IPS-NIHi7 (cell line): ENCODE measurements around the gene RAB3C.

ENCODE experiments used
- DNase-seq: peaks from one replicate; pipeline ENCODE4 v3.0.0; 2012; ENCODE audit warnings: mixed read lengths; ENCODE audit errors: extremely low spot score

RAB3C gene

GRCh38 chr5:58827463-58827862 lies 244.6 kb downstream of the RAB3C start:
- no peak for DNase-seq

DNA sequence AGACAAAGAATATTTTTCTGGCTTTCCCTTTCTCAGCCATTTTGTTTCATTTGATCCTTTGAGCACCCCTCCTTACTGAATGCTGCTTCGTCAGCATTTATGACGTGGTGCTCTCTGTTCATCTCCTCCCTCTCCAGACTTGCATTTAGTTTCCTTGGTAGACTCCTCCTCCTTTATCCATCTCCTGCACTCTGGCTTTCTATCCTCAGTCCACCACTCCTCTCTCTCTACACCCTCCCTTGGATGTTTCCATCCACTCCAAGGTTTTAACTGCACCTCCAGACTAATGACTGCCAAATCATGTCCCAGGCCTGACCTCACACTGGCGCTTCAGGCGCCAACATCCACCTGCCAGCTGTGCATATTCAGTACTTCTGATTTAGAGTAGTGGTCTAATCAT lies 245.4 kb downstream of the RAB3C start:
- no peak for DNase-seq

DNA sequence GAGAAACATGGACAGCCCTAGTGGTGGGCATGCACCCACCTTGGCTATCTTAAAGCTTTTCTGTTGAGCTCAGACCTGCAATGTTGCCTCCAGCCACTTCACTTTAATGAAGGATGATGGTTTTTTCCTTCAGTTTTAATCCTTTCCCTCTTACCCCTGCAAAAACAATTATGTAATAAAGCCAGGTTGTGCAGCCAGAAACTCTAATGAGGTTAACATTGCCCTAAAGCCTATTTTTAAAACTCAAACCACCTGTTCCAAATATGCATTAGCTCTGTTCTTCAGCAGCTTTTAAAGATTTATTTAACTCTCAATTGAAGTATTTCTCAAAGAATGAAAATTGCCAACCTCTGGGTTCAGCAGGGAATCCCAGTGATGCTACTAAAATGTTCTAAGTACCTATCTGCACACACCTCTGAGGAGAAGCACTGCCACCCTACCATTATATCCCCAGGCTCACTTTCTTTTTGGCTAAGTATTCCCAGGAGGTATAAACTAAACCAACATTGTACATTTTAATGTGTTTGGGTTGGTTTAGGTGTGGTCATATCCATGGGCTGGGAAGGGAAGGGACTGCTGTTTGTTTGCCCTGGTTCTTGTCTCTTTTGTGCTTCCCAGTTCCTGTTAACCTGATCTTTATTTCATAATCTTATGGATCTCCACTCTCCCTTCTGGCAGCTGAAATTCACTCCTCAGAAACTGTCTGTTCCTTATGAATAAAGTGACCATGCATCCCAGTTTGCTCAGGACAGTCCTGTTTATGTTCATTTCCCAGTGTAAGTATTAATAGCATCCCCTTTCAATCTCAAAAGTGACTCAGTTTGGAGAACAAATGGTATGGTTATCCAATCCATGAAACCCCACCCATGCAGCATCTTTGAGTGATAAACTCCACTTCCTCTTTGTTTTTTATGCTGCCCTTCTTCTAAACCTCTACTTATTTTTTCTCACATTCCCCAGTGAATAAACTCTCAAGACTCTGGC lies 251.7 kb downstream of the RAB3C start:
- no peak for DNase-seq

GRCh38 chr5:58836351-58836750 lies 253.5 kb downstream of the RAB3C start:
- DNase-seq, result no peak

DNA sequence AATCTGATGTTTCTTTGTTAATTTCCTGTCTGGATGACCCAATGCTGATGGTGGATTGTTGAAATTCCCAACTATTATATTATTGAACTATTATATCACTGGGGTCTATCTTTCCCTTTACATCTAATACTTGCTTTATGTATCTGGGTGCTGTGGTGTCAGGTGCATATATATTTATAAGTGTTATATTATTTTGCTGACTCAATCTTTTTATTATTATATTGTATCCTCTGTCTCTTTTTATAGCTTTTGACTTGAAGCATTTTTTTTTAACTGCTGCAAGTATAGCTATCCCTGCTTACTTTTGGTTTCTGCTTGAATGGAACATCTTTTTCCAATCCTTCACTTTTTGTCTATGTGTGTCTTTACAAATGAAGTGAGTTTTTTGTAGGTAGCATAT lies 255.9 kb downstream of the RAB3C start:
- no peak for DNase-seq

- DNase-seq, result no peak
These were observed 260.0 kb downstream of the RAB3C start for GRCh38 chr5:58842852-58843251.

DNA sequence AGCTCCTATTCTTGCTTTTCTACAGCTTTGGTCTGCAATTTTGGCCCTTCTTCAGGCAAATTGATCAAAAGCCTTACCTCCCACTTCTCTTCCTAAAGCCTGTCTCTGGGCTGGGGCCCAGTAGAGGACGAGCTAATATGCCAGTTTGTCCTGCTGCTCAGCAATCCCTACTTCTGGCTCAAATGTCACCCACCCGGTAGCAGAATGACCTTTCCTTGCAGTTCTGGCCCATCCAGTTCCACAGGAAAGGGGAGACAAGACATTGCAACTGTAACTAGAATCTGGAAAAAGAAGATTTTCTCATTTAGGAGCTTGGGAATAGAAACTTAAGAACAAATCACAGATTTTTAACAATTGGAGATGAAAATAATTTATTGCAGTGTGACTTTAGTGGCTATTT lies 261.5 kb downstream of the RAB3C start:
- DNase-seq, result no peak

DNA sequence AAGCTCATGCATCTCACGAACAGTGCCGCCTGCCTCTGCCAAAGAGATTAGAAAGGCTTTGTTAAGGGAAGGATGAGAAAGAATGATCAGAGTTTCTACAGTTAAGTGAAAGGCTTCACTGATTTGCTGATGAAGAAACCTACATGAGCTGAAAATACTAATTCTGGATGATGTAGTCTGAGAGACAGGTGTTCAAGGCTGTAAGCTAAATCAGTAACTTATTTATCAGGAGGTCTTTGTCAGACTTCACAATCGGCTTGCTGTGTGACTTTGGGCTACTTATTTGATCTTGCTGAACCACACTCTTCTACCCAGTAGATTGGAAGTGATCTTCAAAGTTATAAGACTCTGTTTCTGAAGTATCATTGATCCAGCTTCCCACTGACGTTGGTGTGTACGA lies 264.2 kb downstream of the RAB3C start:
- DNase-seq, result no peak

DNA sequence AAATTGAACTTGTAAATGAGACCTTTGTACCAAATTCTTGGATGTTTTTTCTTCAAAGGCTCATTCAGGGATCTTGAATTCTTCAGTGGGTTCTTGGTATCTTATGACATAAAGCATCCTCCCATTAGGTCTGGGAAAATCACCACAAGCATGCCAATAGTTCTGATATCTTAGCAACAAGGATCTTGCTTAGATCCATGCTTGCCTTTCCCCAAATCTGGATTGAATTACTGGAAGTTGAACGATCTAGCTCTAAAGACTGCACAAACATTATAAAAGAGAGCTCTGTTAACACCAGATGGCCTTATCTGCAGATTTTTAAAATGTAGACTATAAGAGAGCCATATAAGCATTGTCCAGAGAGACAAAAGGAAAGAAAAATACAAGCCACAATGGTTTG lies 266.3 kb downstream of the RAB3C start:
- DNase-seq, result no peak

- DNase-seq, result peak; percentile 54
These were observed 267.2 kb downstream of the RAB3C start for GRCh38 chr5:58849921-58850667.

DNA sequence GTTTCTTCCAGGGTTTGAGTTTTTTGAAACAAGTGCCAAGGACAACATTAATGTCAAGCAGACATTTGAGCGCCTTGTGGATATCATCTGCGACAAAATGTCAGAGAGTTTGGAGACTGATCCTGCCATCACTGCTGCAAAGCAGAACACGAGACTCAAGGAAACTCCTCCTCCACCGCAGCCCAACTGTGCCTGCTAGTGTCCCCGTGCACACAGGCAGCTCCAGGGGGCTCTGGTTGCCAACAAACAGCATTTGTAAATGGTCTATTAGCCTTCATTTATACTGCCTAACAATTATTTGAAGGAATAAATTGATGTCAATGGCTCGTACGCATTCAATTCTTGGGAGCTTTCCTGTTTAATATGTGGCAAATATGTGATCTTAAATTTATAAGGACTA lies 268.3 kb downstream of the RAB3C start:
- DNase-seq, result no peak

DNA sequence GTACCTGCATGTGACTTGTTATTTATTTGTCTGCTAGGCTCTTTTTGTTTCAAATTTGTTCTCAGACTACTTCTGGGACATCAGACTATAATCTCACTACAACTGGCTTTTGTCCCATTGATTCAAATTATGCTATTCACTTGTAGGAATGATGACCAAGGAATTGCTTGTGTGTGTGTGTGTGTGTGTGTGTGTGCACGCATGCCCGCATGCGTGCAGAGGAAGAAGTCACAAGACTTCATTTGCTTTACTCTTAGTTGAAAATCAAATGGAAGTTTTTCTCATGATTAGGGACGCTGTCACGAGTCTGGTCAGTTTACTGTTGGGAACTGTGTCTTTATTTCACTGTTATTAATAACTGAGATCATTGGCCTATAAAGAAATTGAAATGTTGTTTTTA lies 268.7 kb downstream of the RAB3C start:
- DNase-seq, result no peak

DNA sequence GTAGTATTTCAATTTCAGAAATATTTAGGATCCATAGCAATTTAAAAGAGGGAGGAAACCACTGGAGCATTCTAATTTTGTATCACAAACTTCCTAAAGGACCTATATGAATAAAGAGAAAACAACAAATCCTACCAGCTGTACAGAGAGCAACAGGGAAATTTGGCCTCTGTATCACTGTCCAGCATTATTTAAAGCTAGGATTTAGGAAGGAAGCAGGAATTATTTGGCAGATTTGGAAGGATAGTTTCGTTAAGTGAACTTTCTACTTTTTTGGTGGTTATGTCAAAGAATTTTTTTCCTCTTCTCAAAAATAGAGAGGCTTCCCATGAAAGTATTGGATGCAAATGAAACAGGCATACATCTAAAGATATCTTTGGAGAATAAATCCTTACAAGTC lies 269.7 kb downstream of the RAB3C start:
- DNase-seq, result no peak

- DNase-seq, result no peak
These were observed 271.6 kb downstream of the RAB3C start for GRCh38 chr5:58854441-58854840.

DNA sequence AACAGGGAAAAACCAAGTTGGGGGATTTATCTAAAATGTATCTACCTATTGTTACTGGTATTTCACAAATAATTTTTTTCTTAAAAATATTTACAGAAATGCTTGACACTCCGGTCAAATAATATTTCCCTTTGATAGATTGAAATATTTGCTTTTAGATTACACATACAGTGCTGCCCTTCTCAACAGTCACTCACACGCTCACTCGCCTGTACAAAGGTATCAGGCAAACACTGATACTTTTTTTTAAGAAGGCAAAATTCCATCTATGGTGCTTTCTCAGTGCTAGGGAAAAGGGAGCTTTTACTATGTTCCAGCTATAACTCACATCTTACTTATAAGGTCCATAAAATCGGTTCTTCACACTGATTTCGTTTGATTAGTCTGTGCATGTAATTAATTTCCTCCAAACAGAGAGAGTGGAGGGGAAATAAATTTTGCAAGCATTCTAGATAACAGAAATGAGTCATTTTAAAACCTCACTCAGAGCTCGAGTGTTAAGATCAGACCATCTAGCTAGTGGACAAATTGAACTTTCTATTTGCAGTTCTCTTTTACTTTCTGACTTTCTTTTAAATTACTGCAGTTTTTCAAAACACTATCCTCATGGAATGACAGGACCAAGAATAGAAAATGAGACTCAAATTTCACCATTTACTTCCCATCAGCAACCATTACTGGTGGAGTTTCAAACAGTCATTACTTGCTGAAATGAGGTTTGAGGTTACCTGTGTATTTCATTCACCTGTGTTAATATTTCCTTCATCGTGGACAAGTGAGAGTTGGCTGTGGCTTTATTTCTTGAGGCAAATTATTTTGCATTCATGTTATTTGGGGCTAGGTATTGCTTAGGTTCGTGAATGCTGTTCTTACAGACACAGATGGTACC lies 273.2 kb downstream of the RAB3C start:
- no peak for DNase-seq

DNA sequence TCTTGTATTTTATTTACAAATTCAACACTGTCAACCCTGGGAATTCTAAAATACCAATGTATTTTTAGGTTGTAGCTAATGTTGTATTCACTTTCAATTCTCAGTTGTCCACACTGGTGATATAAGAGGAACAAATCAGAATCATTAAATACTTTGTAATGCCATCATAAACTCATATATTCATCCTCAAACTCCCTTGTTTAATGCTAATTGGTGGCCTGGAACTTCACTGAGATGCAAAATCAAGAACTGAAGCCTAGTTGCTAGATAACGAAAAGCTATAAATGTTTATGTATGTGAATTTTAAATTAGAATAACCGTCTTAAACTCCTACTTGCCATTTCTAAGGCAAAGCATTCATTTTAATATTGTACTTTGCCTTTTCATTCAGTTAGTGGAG lies 274.7 kb downstream of the RAB3C start:
- no peak for DNase-seq

GRCh38 chr5:58860680-58861079 lies 277.8 kb downstream of the RAB3C start:
- DNase-seq, result no peak

DNA sequence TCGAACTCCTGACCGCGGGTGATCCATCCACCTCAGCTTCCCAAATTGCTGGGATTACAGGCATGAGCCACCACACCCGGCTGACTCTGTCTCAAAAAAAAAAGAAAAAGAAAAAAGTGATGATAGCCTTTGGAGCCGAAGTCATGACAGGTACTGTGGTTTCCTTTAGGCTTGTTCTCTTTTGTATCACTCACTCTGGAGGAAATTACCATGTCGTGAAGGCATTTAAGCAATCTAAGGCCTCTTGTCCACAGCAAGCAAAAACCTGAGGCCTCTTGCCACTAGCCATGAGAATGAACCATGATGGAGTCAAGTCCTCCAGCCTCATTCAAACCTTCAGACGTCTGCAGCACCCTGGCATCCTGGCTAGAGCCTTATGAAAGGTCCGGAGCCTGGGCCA lies 286.1 kb downstream of the RAB3C start:
- DNase-seq, result no peak

GRCh38 chr5:58871648-58872242 lies 288.9 kb downstream of the RAB3C start:
- DNase-seq, result no peak

DNA sequence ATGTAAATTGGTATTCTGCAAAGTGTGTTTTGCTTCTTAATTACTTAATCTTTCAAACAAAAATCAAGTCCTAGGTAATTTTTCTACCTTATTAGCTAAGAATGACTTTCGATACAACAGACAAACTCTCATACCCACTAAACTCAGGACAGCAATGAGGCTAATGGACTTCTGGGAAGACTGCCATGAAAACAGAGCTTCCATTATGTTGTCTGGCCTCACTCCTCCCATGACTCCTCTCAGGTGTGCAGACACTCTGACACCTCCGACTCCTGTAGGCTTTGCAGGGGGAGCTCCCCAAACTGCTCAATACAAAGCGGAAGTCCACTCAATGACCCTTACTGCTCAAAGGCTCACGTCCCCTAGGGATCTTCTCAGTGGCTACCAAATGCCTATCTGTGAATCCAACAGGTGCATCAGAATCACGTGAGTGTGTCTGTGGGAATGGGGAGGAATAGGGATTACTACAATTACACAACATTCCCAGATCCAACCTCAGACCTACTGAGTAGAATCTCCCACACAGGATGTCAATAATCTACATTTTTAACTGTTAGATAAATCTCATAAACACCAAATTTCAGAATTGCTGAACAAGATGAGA lies 289.9 kb downstream of the RAB3C start:
- no peak for DNase-seq

DNA sequence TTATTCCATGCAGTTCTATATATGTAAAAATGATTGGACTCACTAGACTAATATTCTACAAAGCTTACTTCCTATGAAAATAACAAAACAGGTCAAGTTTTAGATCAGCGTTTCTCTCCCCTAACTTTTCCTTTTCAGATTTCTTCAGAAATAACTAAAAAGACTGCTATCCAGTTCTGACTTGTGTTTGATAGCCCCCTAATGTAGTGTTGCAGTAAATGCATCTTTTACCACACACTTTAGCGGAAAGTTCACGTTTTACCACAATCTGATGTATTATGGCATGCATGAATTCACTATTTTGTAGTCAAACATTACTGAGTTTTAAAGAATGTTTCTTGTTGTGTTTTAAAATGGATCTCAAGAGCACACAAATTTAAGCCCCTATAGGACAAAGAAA lies 292.7 kb downstream of the RAB3C start:
- DNase-seq, result no peak
